ENCODE results near the gene EXOC2.

DNA sequence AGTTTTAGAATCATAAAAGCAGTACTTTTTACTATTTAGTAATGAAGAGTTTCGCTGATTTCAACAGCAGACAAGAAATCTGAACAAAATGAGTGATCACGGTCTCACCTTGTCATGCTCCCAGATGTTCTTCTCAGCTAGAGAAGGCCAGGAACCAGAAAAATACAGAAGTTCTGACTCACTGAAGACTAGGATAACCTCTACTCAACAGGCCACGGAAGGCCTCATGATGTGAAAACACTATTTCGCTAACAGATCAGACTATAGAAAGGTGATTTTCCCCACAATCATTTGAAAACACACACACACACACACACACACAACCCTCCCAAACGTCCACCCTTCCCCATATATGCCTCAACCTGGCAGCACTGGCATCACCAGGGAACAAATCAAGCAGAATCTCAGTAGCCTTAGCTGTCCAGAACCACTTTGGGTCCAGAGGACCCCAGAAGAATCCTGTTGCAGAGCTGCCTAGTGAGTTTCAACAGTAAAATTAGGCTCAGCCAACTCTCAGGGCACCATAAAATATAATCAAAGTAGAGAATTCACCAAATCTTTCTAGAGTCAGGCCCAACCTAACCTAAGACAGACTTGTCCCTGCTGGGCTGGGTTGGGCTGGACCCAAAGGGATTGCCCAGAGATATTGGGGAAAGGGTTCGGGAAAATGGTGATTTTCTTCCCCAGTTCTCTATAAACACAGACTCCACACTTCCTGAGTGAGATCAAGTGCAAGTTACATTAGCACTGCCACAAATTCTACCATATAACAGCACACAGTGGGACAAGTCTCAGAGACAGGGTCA, 7.9 kb downstream of the EXOC2 start:
- TF ChIP-seq, protein P1, sequence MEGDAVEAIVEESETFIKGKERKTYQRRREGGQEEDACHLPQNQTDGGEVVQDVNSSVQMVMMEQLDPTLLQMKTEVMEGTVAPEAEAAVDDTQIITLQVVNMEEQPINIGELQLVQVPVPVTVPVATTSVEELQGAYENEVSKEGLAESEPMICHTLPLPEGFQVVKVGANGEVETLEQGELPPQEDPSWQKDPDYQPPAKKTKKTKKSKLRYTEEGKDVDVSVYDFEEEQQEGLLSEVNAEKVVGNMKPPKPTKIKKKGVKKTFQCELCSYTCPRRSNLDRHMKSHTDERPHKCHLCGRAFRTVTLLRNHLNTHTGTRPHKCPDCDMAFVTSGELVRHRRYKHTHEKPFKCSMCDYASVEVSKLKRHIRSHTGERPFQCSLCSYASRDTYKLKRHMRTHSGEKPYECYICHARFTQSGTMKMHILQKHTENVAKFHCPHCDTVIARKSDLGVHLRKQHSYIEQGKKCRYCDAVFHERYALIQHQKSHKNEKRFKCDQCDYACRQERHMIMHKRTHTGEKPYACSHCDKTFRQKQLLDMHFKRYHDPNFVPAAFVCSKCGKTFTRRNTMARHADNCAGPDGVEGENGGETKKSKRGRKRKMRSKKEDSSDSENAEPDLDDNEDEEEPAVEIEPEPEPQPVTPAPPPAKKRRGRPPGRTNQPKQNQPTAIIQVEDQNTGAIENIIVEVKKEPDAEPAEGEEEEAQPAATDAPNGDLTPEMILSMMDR (IDR thresholded peaks at IDR 0.05; ENCODE audit: low read length): no peak
- no peak for TF ChIP-seq EZH2 (IDR thresholded peaks at IDR 0.05; ENCODE audit: borderline replicate concordance, low read length)

Data from OCI-LY1 (cell line).